ENCODE results near the gene HCN2. TPM values are rescaled to one million over a fixed set of nuclear protein-coding genes. Genes with fewer than 3 reads are reported as not detected.

The HCN2 gene
- total and polyA plus RNA-seq, 2 of the 13 experiments (the other 11 are each of a cell fraction or from before 2014, with no cell fraction given): 0.01 TPM; not detected in 1

GRCh38 chr19:547117-547516 lies 42.6 kb upstream of the HCN2 start (continued):
- TF ChIP-seq ZNF280D (CRISPR knock-in tag; IDR thresholded peaks at IDR 0.05): no peak
- TF ChIP-seq TAF15 (IDR thresholded peaks at IDR 0.05; ENCODE audit: low read depth, low read length, poor library complexity, severe bottlenecking): no peak
- no peak for TF ChIP-seq U2AF2 (IDR thresholded peaks at IDR 0.05; ENCODE audit: low read depth, low read length)
- TF ChIP-seq ZNF180 (CRISPR knock-in tag; IDR thresholded peaks at IDR 0.05; ENCODE audit: borderline replicate concordance, low read depth): no peak
- TF ChIP-seq ZNF576 (CRISPR knock-in tag; IDR thresholded peaks at IDR 0.05): no peak
- TF ChIP-seq ZBTB49 (CRISPR knock-in tag; IDR thresholded peaks at IDR 0.05; ENCODE audit: borderline replicate concordance): no peak
- TF ChIP-seq JUND (CRISPR knock-in tag; IDR thresholded peaks at IDR 0.05): no peak
- no peak for TF ChIP-seq ZBTB37 (CRISPR knock-in tag; IDR thresholded peaks at IDR 0.05)
- no peak for TF ChIP-seq TCF12 (IDR thresholded peaks at IDR 0.05)
- no peak for TF ChIP-seq TCF12 (CRISPR knock-in tag; IDR thresholded peaks at IDR 0.05)
- TF ChIP-seq FIP1L1 (IDR thresholded peaks at IDR 0.05; ENCODE audit: borderline replicate concordance, insufficient read depth, low read depth, low read length): no peak

Data from HepG2 (cell line).